Chondrocyte (in vitro differentiated cells): Measurements from ENCODE around the gene SPOCK3. TPM values are rescaled to one million over a fixed set of nuclear protein-coding genes. Genes with fewer than 3 reads are reported as not detected.

Source experiments
- DNase-seq: peaks from one replicate; pipeline ENCODE4 v3.0.0; 2021; ENCODE audit warnings: mixed read lengths, low spot score
- H3K27ac Mint-ChIP-seq: one replicate; pipeline ENCODE4 v1.8.0; 2021; ENCODE audit warnings: mild to moderate bottlenecking, moderate library complexity, mixed read lengths; ENCODE audit not compliant: unreplicated experiment
- H3K27me3 Mint-ChIP-seq: 2 replicates; pipeline ENCODE4 v1.8.0; 2021; ENCODE audit warnings: low read depth, mixed read lengths
- H3K36me3 Mint-ChIP-seq: 2 replicates; pipeline ENCODE4 v1.8.0; 2021; ENCODE audit warnings: low read depth, mixed read lengths
- H3K4me1 Mint-ChIP-seq: 2 replicates; pipeline ENCODE4 v1.8.0; 2021; ENCODE audit warnings: low read depth, mild to moderate bottlenecking, mixed read lengths
- H3K4me3 Mint-ChIP-seq: one replicate; pipeline ENCODE4 v1.8.0; 2021; ENCODE audit warnings: mild to moderate bottlenecking, moderate library complexity, mixed read lengths; ENCODE audit not compliant: unreplicated experiment
- H3K9me3 Mint-ChIP-seq: 2 replicates; pipeline ENCODE4 v1.8.0; 2021; ENCODE audit warnings: low read depth, mixed read lengths
- CTCF ChIP-seq: fragments of 200-600 bp; sonication (generic); IDR thresholded peaks from 2 replicates; pipeline ENCODE4 v1.5.0; 2021; ENCODE audit warnings: antibody characterized with exemption, mild to moderate bottlenecking, moderate library complexity
- total RNA-seq: library from RNA; stranded (reverse); gene quantifications from 3 replicates; pipeline ENCODE4 v1.2.1, GENCODE V29; 2021

SPOCK3 gene
- total RNA-seq, 1 donor from 2014 or later = not detected

- no peak for DNase-seq
- no peaks in the 10 kb centered on the region for H3K4me1 Mint-ChIP-seq
- H3K27ac Mint-ChIP-seq = no peak overlapping the region
- no peaks in the 10 kb centered on the region for H3K9me3 Mint-ChIP-seq
- peaks cover 13% of the 10 kb centered on the region for H3K27me3 Mint-ChIP-seq
- no peaks in the 10 kb centered on the region for H3K36me3 Mint-ChIP-seq
- H3K4me3 Mint-ChIP-seq = no peak overlapping the region
- TF ChIP-seq CTCF = no peak
These were observed 117.0 kb downstream of the SPOCK3 start for GRCh38 chr4:167117273-167117672.

- Mint-ChIP-seq H3K4me1 (no peaks in the 10 kb centered on the region), H3K36me3 (no peaks in the 10 kb centered on the region), H3K4me3 (no peak overlapping the region), H3K9me3 (no peaks in the 10 kb centered on the region), H3K27ac (no peak overlapping the region), H3K27me3 (peaks cover 11% of the 10 kb centered on the region)
- TF ChIP-seq CTCF = no peak
- DNase-seq = no peak
These were observed 119.8 kb downstream of the SPOCK3 start for GRCh38 chr4:167114416-167114971.

- H3K9me3 Mint-ChIP-seq = peaks cover 2% of the 10 kb centered on the region
- peaks cover 9% of the 10 kb centered on the region for H3K27me3 Mint-ChIP-seq
- no peaks in the 10 kb centered on the region for H3K36me3 Mint-ChIP-seq
- H3K4me1 Mint-ChIP-seq = no peaks in the 10 kb centered on the region
- no peak for DNase-seq
- no peak overlapping the region for H3K27ac Mint-ChIP-seq
- no peak overlapping the region for H3K4me3 Mint-ChIP-seq
- no peak for TF ChIP-seq CTCF
These were observed 122.7 kb downstream of the SPOCK3 start for GRCh38 chr4:167111622-167112021.

- Mint-ChIP-seq H3K27ac (no peak overlapping the region), H3K27me3 (peaks cover 9% of the 10 kb centered on the region), H3K9me3 (peaks cover 2% of the 10 kb centered on the region), H3K36me3 (no peaks in the 10 kb centered on the region), H3K4me1 (no peaks in the 10 kb centered on the region), H3K4me3 (no peak overlapping the region)
- no peak for TF ChIP-seq CTCF
- DNase-seq = no peak
These were observed 123.2 kb downstream of the SPOCK3 start for GRCh38 chr4:167111092-167111491.

GRCh38 chr4:167109859-167110258, 124.4 kb downstream of the SPOCK3 start:
- no peaks in the 10 kb centered on the region for H3K36me3 Mint-ChIP-seq
- peaks cover 5% of the 10 kb centered on the region for H3K27me3 Mint-ChIP-seq
- no peak overlapping the region for H3K27ac Mint-ChIP-seq
- no peak for DNase-seq
- no peak overlapping the region for H3K4me3 Mint-ChIP-seq
- TF ChIP-seq CTCF = no peak
- H3K9me3 Mint-ChIP-seq = peaks cover 2% of the 10 kb centered on the region
- H3K4me1 Mint-ChIP-seq = no peaks in the 10 kb centered on the region
